Measurements from ENCODE around the gene MYO5A. TPM values are rescaled to one million over a fixed set of nuclear protein-coding genes. Genes with fewer than 3 reads are reported as not detected.

Gene MYO5A
- polyA plus RNA-seq, 2 of the 4 experiments (the other 2 are of a cell fraction), result 15.1 to 46.7 TPM

- DNase-seq (ENCODE audit: low read depth in 1 of 2, low spot score in 1 of 2) (no peak), FAIRE-seq (no peak), ATAC-seq (no peak)
- no peaks in the 10 kb centered on the region for H3K9me3 ChIP-seq
- POLR2A ChIA-PET, result interaction anchor here (1.6 kb wide), 1 partner anchor 14 kb away, joined by 6 read pairs; no protein-coding TSS in a partner anchor
- TF ChIP-seq SMC3 (IDR thresholded peaks at IDR 0.05) (no peak), MYC (IDR thresholded peaks at IDR 0.05; ENCODE audit: borderline replicate concordance, low read length) (no peak), KDM1A (IDR thresholded peaks at IDR 0.05; ENCODE audit: low read depth) (no peak), HOXA7 (CRISPR knock-in tag; IDR thresholded peaks at IDR 0.05) (no peak), HMGXB4 (CRISPR knock-in tag; IDR thresholded peaks at IDR 0.05; ENCODE audit: borderline replicate concordance) (no peak), POLR2A (IDR thresholded peaks at IDR 0.05; ENCODE audit: low read length) (no peak), CBX2 (IDR thresholded peaks at IDR 0.05; ENCODE audit: borderline replicate concordance, low read depth) (no peak), CHD4 (IDR thresholded peaks at IDR 0.05; ENCODE audit: borderline replicate concordance) (no peak), ZC3H11A (IDR thresholded peaks at IDR 0.05) (no peak), RNF2 (IDR thresholded peaks at IDR 0.05; ENCODE audit: borderline replicate concordance, low read depth) (no peak), GATA3 (IDR thresholded peaks at IDR 0.05; ENCODE audit: borderline replicate concordance) (no peak), CTCF (IDR thresholded peaks at IDR 0.05) (no peak), HES2 (IDR thresholded peaks at IDR 0.05) (no peak), E2F6 (IDR thresholded peaks at IDR 0.05; ENCODE audit: borderline replicate concordance, low read depth) (no peak), ATOH8 (CRISPR knock-in tag; IDR thresholded peaks at IDR 0.05; ENCODE audit: low read depth) (no peak), MAX (IDR thresholded peaks at IDR 0.05) (no peak), CBX8 (IDR thresholded peaks at IDR 0.05) (no peak), FOXS1 (CRISPR knock-in tag; IDR thresholded peaks at IDR 0.05) (no peak), BCL3 (IDR thresholded peaks at IDR 0.05) (no peak)
- 83% methylated on average over 3 of the region's 3 CpGs for WGBS (ENCODE audit: missing lambda C conversion rate)
- peaks cover 13% of the 10 kb centered on the region for H3K4me1 ChIP-seq
- CTCF ChIA-PET, result interaction anchor here (1.0 to 3.3 kb wide), 9 partner anchors 8 to 432 kb away, joined by 3 to 17 read pairs (median 5); partner anchors contain the start of gene MYO5C
- no peak overlapping the region for H3K4me2 ChIP-seq
- no peak overlapping the region for H3K4me3 ChIP-seq
- H3K27ac ChIP-seq, result no peak overlapping the region
These were observed 225.4 kb downstream of the MYO5A start for GRCh38 chr15:52303093-52303772.
